ENCODE data around the gene S1PR2. TPM values are rescaled to one million over a fixed set of nuclear protein-coding genes. Genes with fewer than 3 reads are reported as not detected.

The S1PR2 gene
- total RNA-seq, 2 experiments from 2014 or later, result 14.6 to 17.2 TPM

- no peaks in the 10 kb centered on the region for H3K27me3 Mint-ChIP-seq
- H3K27ac Mint-ChIP-seq, result no peak overlapping the region
- ChIA-PET POLR2A (no interaction called here), CTCF (interaction anchor here (0.8 kb wide), 1 partner anchor 20 kb away, joined by 3 read pairs; no protein-coding TSS in a partner anchor)
- ATAC-seq (ENCODE audit: poor library complexity), result no peak
- H3K27me3 ChIP-seq (ENCODE audit: control insufficient read depth in 1 of 2, insufficient read depth in 2 of 2, low read length in 2 of 2), result no peaks in the 10 kb centered on the region
- H3K36me3 ChIP-seq (ENCODE audit: insufficient read depth, low read length), result peaks cover 11% of the 10 kb centered on the region
- peaks cover 8% of the 10 kb centered on the region for H3K36me3 Mint-ChIP-seq (ENCODE audit: low read depth)
- DNase-seq, result no peak
- intact Hi-C loops (cut with DNase I, micrococcal nuclease), result loop anchor here in 1 of 2 experiments (10.0 kb wide), 1 partner anchor 371 kb away; no protein-coding TSS in a partner anchor
- no peaks in the 10 kb centered on the region for H3K9me3 ChIP-seq (ENCODE audit: control insufficient read depth in 1 of 2, insufficient read depth in 1 of 2, low read length in 2 of 2)
- no peak overlapping the region for H3K4me3 Mint-ChIP-seq
- peaks cover 32% of the 10 kb centered on the region for H3K4me1 ChIP-seq (ENCODE audit: insufficient read depth, low read length)
- no peak overlapping the region for H3K27ac ChIP-seq (ENCODE audit: low read depth in 1 of 2, low read length in 2 of 2)
- H3K4me3 ChIP-seq (ENCODE audit: low read length), result no peak overlapping the region
- no peak for TF ChIP-seq CTCF (IDR thresholded peaks at IDR 0.05)
- peaks cover 19% of the 10 kb centered on the region for H3K4me1 Mint-ChIP-seq (ENCODE audit: low read depth)
- no peaks in the 10 kb centered on the region for H3K9me3 Mint-ChIP-seq
Observed at GRCh38 chr19:10226021-10226375, 5.1 kb downstream of the S1PR2 start.

- CTCF ChIA-PET, result interaction anchor here (1.3 kb wide), 1 partner anchor 26 kb away, joined by 4 read pairs; no protein-coding TSS in a partner anchor
Observed at GRCh38 chr19:10224337-10224736, 6.8 kb downstream of the S1PR2 start.

GRCh38 chr19:10223488-10224213, 7.5 kb downstream of the S1PR2 start:
- intact Hi-C loops (cut with DNase I, micrococcal nuclease), result loop anchor here in 1 of 2 experiments (10.0 kb wide), 1 partner anchor 369 kb away; no protein-coding TSS in a partner anchor
- peaks cover 8% of the 10 kb centered on the region for H3K36me3 Mint-ChIP-seq (ENCODE audit: low read depth)
- DNase-seq, result no peak
- no peak overlapping the region for H3K27ac Mint-ChIP-seq
- Histone ChIP-seq H3K4me3 (ENCODE audit: low read length) (no peak overlapping the region), H3K4me1 (ENCODE audit: insufficient read depth, low read length) (peaks cover 28% of the 10 kb centered on the region), H3K27me3 (ENCODE audit: control insufficient read depth in 1 of 2, insufficient read depth in 2 of 2, low read length in 2 of 2) (no peaks in the 10 kb centered on the region), H3K36me3 (ENCODE audit: insufficient read depth, low read length) (peaks cover 11% of the 10 kb centered on the region), H3K27ac (ENCODE audit: low read depth in 1 of 2, low read length in 2 of 2) (no peak overlapping the region), H3K9me3 (ENCODE audit: control insufficient read depth in 1 of 2, insufficient read depth in 1 of 2, low read length in 2 of 2) (no peaks in the 10 kb centered on the region)
- H3K4me1 Mint-ChIP-seq (ENCODE audit: low read depth), result peaks cover 10% of the 10 kb centered on the region
- no peaks in the 10 kb centered on the region for H3K27me3 Mint-ChIP-seq
- H3K4me3 Mint-ChIP-seq, result no peak overlapping the region
- TF ChIP-seq CTCF (IDR thresholded peaks at IDR 0.05), result no peak
- no peaks in the 10 kb centered on the region for H3K9me3 Mint-ChIP-seq
- POLR2A ChIA-PET, result no interaction called here
- ATAC-seq (ENCODE audit: poor library complexity), result no peak
- CTCF ChIA-PET, result no interaction called here

More at GRCh38 chr19:10224337-10224736, 6.8 kb downstream of the S1PR2 start:
- Mint-ChIP-seq H3K36me3 (ENCODE audit: low read depth) (peaks cover 8% of the 10 kb centered on the region), H3K4me1 (ENCODE audit: low read depth) (peaks cover 14% of the 10 kb centered on the region), H3K9me3 (no peaks in the 10 kb centered on the region), H3K4me3 (no peak overlapping the region), H3K27ac (no peak overlapping the region), H3K27me3 (no peaks in the 10 kb centered on the region)
- no peaks in the 10 kb centered on the region for H3K9me3 ChIP-seq (ENCODE audit: control insufficient read depth in 1 of 2, insufficient read depth in 1 of 2, low read length in 2 of 2)
- no peak for DNase-seq
- ATAC-seq (ENCODE audit: poor library complexity), result no peak
- H3K27me3 ChIP-seq (ENCODE audit: control insufficient read depth in 1 of 2, insufficient read depth in 2 of 2, low read length in 2 of 2), result no peaks in the 10 kb centered on the region
- H3K36me3 ChIP-seq (ENCODE audit: insufficient read depth, low read length), result peaks cover 11% of the 10 kb centered on the region
- no peak for TF ChIP-seq CTCF (IDR thresholded peaks at IDR 0.05)
- POLR2A ChIA-PET, result no interaction called here
- intact Hi-C loops (cut with DNase I, micrococcal nuclease), result loop anchor here in 1 of 2 experiments (10.0 kb wide), 1 partner anchor 370 kb away; no protein-coding TSS in a partner anchor
- no peak overlapping the region for H3K27ac ChIP-seq (ENCODE audit: low read depth in 1 of 2, low read length in 2 of 2)
- peaks cover 28% of the 10 kb centered on the region for H3K4me1 ChIP-seq (ENCODE audit: insufficient read depth, low read length)
- H3K4me3 ChIP-seq (ENCODE audit: low read length), result no peak overlapping the region

Measured in CD4-positive, alpha-beta T cell (primary cell).